Muscle layer of duodenum (tissue), 2 donors: ENCODE data around the gene ERGIC3.

ENCODE experiments used
- H3K27ac ChIP-seq: one replicate; pipeline ENCODE4 v1.7.0; 2013; ENCODE audit warnings: mild to moderate bottlenecking, low read length
- H3K27me3 ChIP-seq: one replicate; pipeline ENCODE4 v1.7.0; 2013; ENCODE audit warnings: low read depth, mild to moderate bottlenecking, control low read depth, low read length
- H3K36me3 ChIP-seq, 2 donors: one replicate each; pipeline ENCODE4 v1.7.0; 2013; ENCODE audit warnings: low read length in 2 of 2, control low read depth in 1 of 2, mild to moderate bottlenecking in 1 of 2; ENCODE audit not compliant: insufficient read depth in 2 of 2, control insufficient read depth in 1 of 2
- H3K4me1 ChIP-seq, 2 donors: one replicate each; pipeline ENCODE4 v1.7.0; 2013; ENCODE audit warnings: low read length in 2 of 2, mild to moderate bottlenecking in 2 of 2, control low read depth in 1 of 2, moderate library complexity in 1 of 2; ENCODE audit not compliant: insufficient read depth in 2 of 2, control insufficient read depth in 1 of 2
- H3K4me3 ChIP-seq, 2 donors: one replicate each; pipeline ENCODE4 v1.7.0; 2013; ENCODE audit warnings: low read length in 2 of 2, low read depth in 1 of 2, mild to moderate bottlenecking in 1 of 2
- H3K9me3 ChIP-seq, 2 donors: one replicate each; pipeline ENCODE4 v1.7.0; 2013; ENCODE audit warnings: low read length in 2 of 2, control low read depth in 1 of 2, mild to moderate bottlenecking in 1 of 2; ENCODE audit not compliant: control insufficient read depth in 1 of 2
- donor health status: healthy.

The ERGIC3 gene

DNA sequence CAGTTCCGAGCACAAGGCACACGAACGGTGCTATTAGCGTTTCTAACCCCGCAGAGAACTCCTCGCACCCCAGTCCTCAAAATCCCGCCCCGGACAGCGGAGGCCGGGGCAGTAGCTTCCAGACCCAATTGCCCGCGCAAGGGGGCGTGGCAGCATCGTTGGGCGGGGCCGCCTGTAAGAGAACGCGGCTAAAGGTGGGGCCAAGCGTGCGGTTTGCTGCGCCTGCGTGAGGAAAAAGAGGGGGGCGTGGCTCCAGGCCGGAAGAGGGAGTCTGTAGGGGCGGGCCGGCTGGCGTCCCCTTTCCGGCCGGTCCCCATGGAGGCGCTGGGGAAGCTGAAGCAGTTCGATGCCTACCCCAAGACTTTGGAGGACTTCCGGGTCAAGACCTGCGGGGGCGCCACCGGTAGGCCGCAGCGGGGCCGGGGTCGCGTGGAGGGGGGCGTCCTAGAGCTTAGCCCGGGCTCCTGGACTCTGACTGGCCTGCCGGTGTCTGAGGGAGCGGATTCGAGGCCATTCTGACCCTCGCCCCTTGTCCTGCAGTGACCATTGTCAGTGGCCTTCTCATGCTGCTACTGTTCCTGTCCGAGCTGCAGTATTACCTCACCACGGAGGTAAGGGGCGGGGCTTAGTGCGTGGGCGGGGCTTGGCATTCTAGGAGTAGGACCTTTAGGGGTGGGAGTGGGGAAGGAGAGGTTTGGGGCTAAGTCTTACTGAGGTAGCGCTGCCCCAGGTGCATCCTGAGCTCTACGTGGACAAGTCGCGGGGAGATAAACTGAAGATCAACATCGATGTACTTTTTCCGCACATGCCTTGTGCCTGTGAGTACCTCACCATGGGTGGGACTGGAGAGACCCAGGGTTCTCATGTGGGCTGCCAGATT, at the start of gene ERGIC3:
Gene ERGIC3 (plus strand): TSS at position 296 of the 880 bp plus-strand sequence. CDS start 20 bp downstream, at position 316.
- Histone ChIP-seq H3K4me1 (peaks cover 0 to 10% of the 10 kb centered on the region in 2 donors), H3K4me3 (peak within 1 kb of the TSS; percentile 81 to 92), H3K27ac (peak within 1 kb of the TSS; percentile 56), H3K36me3 (peaks cover 0 to 20% of the 10 kb centered on the region in 2 donors), H3K9me3 (no peaks in the 10 kb centered on the region), H3K27me3 (no peaks in the 10 kb centered on the region)

DNA sequence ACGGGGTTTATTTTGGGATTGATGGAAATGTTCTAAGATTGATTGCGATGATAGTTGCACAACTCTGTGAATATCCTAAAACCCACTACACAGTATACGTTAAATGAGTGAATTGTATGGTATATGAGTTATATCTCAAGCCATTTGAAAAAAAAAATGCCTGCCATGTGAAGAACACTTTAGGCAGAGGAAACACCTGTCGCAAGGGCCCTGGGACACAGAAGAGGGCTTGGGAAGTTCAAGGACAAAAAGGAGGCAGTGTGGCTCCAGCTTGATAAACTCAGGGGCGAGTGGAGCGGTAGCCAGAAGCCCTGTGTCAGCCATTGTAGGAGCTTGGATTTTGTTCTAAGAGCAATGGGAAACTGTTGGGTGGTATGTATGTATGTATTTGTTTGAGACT, 49.5 kb upstream of the ERGIC3 start:
- no peak overlapping the region for H3K4me3 ChIP-seq
- H3K36me3 ChIP-seq: peaks cover 42 to 64% of the 10 kb centered on the region in 2 donors
- H3K27ac ChIP-seq: no peak overlapping the region
- no peaks in the 10 kb centered on the region for H3K27me3 ChIP-seq
- peaks cover 0 to 8% of the 10 kb centered on the region in 2 donors for H3K4me1 ChIP-seq
- H3K9me3 ChIP-seq: no peaks in the 10 kb centered on the region

DNA sequence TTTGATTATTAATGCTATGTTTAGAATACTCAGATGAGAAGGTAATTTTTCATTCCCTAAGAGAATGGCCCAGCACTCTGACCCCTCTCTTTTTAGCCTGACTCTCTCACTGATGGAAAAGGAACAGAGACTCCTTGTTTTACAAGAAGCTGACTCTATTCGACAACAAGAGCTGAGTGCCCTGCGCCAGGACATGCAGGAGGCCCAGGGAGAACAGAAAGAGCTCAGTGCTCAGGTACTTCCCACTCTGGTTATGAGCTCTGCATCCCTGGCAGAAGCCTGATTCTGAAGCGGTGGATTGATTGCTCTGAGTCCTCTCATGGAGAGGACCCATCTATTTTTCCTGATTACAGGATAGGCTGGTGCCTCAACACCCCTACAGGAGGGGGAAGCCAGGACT, 45.4 kb upstream of the ERGIC3 start:
- H3K4me1 ChIP-seq: peaks cover 0 to 8% of the 10 kb centered on the region in 2 donors
- no peaks in the 10 kb centered on the region for H3K9me3 ChIP-seq
- no peak overlapping the region for H3K27ac ChIP-seq
- H3K4me3 ChIP-seq: no peak overlapping the region
- no peaks in the 10 kb centered on the region for H3K27me3 ChIP-seq
- H3K36me3 ChIP-seq: peaks cover 64 to 73% of the 10 kb centered on the region in 2 donors

DNA sequence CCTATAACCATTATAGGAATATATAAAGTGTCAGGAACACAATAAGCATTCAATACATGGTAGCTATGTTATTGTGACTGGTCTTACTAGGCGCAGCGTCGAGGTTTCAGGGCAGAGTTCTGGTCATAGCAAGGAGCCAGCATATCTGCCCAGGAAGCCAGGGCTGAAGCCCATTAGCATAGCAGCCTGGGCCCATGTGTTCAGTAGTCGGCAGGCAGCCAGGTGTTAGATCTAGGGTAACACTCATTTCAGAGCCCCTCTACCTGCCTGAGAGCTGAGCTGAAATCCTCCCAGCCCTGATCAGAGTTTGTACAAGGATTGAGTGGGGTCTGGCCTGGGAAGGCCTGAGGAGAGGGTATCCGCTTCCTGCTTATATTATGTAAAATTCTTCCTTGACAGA, 44.6 kb upstream of the ERGIC3 start:
- Histone ChIP-seq H3K4me3 (no peak overlapping the region), H3K36me3 (peaks cover 70 to 73% of the 10 kb centered on the region in 2 donors), H3K4me1 (peaks cover 0 to 8% of the 10 kb centered on the region in 2 donors), H3K27me3 (no peaks in the 10 kb centered on the region), H3K27ac (peak overlapping the region; percentile 25), H3K9me3 (no peaks in the 10 kb centered on the region)

DNA sequence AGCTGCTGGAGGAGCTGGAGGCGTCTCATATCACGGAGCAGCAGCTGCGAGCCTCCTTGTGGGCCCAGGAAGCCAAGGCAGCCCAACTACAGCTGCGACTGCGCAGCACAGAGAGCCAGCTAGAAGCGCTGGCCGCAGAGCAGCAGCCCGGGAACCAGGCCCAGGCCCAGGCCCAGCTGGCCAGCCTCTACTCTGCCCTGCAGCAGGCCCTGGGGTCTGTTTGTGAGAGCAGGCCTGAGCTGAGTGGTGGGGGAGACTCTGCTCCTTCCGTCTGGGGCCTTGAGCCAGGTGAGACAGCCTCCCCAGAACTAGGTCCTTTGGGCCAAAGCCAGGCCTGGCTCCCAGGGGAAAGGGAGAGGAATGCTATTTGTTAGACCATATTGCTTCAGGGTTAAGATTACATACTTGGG, 44.1 kb upstream of the ERGIC3 start:
- Histone ChIP-seq H3K4me3 (no peak overlapping the region), H3K27me3 (no peaks in the 10 kb centered on the region), H3K36me3 (peaks cover 73 to 75% of the 10 kb centered on the region in 2 donors), H3K9me3 (no peaks in the 10 kb centered on the region), H3K4me1 (peaks cover 0 to 8% of the 10 kb centered on the region in 2 donors), H3K27ac (no peak overlapping the region)

DNA sequence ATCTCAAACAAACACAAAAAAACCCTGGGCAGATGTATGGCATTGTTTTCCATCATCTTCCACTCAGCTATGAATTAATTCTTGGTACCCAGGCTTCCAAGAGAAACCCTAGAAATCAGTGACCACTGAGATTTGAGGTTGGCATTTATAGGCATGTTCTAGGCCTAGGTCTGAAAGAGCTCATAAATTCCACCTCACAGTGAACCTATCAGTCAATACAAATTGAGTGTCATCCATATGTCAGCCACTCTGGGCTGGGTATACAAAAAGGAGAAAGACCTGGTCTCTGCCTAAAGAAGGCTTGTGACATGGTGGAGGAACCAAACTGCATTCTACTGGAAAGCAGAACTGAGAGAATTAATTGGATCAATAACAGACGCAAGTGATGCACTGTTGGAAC, 42.6 kb upstream of the ERGIC3 start:
- H3K9me3 ChIP-seq: no peaks in the 10 kb centered on the region
- no peak overlapping the region for H3K27ac ChIP-seq
- peaks cover 71 to 75% of the 10 kb centered on the region in 2 donors for H3K36me3 ChIP-seq
- H3K27me3 ChIP-seq: no peaks in the 10 kb centered on the region
- peaks cover 0 to 21% of the 10 kb centered on the region in 2 donors for H3K4me1 ChIP-seq
- H3K4me3 ChIP-seq: no peak overlapping the region

DNA sequence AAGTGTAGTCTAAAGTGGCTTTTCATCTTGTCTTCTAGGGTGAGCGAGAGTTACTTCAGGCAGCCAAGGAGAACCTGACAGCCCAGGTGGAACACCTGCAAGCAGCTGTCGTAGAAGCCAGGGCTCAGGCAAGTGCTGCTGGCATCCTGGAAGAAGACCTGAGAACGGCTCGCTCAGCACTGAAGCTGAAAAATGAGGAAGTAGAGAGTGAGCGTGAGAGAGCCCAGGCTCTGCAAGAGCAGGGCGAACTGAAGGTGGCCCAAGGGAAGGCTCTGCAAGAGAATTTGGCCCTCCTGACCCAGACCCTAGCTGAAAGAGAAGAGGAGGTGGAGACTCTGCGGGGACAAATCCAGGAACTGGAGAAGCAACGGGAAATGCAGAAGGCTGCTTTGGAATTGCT, 39.5 kb upstream of the ERGIC3 start:
- Histone ChIP-seq H3K36me3 (peaks cover 55 to 63% of the 10 kb centered on the region in 2 donors), H3K9me3 (no peaks in the 10 kb centered on the region), H3K4me3 (no peak overlapping the region), H3K27ac (no peak overlapping the region), H3K27me3 (no peaks in the 10 kb centered on the region), H3K4me1 (peaks cover 0 to 20% of the 10 kb centered on the region in 2 donors)

DNA sequence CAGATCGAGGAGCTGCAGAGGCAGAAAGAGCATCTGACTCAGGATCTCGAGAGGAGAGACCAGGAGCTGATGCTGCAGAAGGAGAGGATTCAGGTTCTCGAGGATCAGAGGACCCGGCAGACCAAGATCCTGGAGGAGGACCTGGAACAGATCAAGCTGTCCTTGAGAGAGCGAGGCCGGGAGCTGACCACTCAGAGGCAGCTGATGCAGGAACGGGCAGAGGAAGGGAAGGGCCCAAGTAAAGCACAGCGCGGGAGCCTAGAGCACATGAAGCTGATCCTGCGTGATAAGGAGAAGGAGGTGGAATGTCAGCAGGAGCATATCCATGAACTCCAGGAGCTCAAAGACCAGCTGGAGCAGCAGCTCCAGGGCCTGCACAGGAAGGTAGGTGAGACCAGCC, 38.6 kb upstream of the ERGIC3 start:
- Histone ChIP-seq H3K27me3 (no peaks in the 10 kb centered on the region), H3K27ac (no peak overlapping the region), H3K4me1 (peaks cover 0 to 19% of the 10 kb centered on the region in 2 donors), H3K4me3 (no peak overlapping the region), H3K9me3 (no peaks in the 10 kb centered on the region), H3K36me3 (peaks cover 55 to 65% of the 10 kb centered on the region in 2 donors)

DNA sequence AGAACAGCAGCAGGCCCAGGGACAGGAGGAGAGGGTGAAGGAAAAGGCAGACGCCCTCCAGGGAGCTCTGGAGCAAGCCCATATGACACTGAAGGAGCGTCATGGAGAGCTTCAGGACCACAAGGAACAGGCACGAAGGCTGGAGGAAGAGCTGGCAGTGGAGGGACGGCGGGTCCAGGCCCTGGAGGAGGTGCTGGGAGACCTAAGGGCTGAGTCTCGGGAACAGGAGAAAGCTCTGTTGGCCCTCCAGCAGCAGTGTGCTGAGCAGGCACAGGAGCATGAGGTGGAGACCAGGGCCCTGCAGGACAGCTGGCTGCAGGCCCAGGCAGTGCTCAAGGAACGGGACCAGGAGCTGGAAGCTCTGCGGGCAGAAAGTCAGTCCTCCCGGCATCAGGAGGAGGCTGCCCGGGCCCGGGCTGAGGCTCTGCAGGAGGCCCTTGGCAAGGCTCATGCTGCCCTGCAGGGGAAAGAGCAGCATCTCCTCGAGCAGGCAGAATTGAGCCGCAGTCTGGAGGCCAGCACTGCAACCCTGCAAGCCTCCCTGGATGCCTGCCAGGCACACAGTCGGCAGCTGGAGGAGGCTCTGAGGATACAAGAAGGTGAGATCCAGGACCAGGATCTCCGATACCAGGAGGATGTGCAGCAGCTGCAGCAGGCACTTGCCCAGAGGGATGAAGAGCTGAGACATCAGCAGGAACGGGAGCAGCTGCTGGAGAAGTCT, 37.9 kb upstream of the ERGIC3 start:
- Histone ChIP-seq H3K27me3 (no peaks in the 10 kb centered on the region), H3K36me3 (peaks cover 50 to 67% of the 10 kb centered on the region in 2 donors), H3K27ac (no peak overlapping the region), H3K9me3 (no peaks in the 10 kb centered on the region), H3K4me3 (no peak overlapping the region), H3K4me1 (peaks cover 0 to 19% of the 10 kb centered on the region in 2 donors)

DNA sequence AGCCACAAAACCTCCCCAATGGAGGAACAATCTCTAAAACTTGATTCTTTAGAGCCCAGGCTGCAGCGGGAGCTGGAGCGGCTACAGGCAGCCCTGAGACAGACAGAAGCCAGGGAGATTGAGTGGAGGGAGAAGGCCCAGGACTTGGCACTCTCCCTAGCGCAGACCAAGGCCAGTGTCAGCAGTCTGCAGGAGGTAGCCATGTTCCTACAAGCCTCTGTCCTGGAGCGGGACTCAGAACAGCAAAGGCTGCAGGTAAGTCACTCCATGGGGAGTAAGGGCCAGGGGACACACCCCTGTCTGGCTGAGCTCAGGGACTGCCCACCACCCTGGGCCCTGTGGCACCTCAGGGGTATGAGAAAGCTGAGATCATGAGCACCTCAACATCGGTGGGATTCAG, 37.1 kb upstream of the ERGIC3 start:
- Histone ChIP-seq H3K27me3 (no peaks in the 10 kb centered on the region), H3K9me3 (no peaks in the 10 kb centered on the region), H3K36me3 (peaks cover 48 to 68% of the 10 kb centered on the region in 2 donors), H3K4me1 (peaks cover 0 to 19% of the 10 kb centered on the region in 2 donors), H3K4me3 (no peak overlapping the region), H3K27ac (no peak overlapping the region)

DNA sequence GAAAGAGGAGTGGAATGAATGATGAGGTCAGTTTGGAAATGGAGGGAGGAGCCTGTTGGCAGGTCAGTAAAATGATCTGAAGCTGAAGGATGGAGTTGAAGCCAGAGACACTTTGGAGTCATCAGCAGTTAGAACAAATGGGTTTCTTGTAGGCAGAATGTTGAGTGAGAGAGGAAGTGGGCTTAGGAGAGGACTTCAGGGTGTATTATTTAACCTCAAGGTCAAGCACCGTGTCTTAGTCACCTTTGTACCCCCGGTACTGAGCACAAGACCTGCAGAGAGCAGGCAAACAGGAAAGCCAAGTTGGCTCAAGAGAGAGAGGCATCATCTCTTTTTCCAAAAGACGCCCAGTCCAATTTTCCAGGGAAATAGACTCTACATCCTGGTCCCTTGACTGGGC, 35.7 kb upstream of the ERGIC3 start:
- Histone ChIP-seq H3K9me3 (no peaks in the 10 kb centered on the region), H3K27ac (no peak overlapping the region), H3K36me3 (peaks cover 46 to 71% of the 10 kb centered on the region in 2 donors), H3K27me3 (no peaks in the 10 kb centered on the region), H3K4me3 (no peak overlapping the region), H3K4me1 (peaks cover 0 to 19% of the 10 kb centered on the region in 2 donors)
